GM12872 (cell line): ENCODE measurements around the gene ANKK1.

Experiments used
- CTCF ChIP-seq: IDR thresholded peaks from 3 replicates; pipeline ENCODE4 v1.5.1; 2011; ENCODE audit warnings: low read depth, mild to moderate bottlenecking, low read length, moderate library complexity; ENCODE audit not compliant: insufficient read depth

ANKK1 gene

DNA sequence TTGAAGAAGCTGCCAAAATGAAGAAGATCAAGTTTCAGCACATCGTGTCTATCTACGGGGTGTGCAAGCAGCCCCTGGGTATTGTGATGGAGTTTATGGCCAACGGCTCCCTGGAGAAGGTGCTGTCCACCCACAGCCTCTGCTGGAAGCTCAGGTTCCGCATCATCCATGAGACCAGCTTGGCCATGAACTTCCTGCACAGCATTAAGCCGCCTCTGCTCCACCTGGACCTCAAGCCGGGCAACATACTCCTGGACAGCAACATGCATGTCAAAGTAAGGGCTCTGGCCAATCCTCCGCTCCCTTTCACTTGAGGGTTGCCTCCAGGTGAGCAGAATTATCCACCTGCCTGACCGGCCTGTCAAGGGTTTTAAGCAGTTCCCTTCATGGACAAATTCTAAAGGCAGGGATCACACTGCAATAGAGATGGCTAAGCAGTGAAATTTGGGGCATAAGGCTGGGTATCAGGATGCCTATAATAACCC, 6.0 kb downstream of the ANKK1 start:
- no peak for TF ChIP-seq CTCF

GRCh38 chr11:113394919-113395318, 7.3 kb downstream of the ANKK1 start:
- TF ChIP-seq CTCF = no peak

GRCh38 chr11:113395782-113396336, 8.3 kb downstream of the ANKK1 start:
- TF ChIP-seq CTCF = no peak

DNA sequence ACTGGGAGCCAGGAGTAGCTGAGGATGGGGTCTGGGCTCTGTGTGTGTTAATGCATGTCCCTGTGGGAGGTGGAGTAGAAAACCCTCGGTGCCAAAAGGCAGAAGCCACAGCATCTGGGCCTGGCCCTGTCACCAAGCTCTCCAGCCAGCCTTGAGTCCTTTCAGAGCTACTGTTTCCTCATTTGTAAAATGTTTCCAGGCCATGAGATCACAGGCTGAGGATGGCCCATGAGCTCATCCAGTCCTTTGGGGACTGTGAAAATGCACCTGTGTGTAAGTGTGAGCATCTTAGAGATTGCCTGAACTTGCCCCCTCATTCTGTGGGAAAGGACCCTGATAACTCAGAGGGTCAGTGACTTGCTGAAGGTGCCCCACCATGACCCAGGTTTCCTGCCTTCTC, 9.1 kb downstream of the ANKK1 start:
- TF ChIP-seq CTCF = no peak

DNA sequence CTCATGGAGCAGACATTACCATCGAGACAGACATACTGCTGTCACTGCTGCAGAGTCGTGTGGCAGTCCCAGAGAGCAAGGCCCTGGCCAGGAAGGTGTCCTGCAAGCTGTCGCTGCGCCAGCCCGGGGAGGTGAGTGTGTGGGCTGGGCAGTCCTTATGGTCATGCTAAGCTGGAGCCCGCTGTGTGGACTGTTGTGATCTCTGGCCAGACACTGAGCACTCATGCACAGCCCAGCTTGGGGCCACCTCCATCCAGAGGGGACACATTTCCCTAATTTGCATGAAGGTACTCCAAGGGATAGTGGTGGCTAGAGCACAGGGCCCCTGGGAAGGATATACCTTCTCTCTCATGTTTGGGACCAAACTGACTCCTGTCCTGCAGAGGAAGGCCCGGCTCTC, 9.6 kb downstream of the ANKK1 start:
- TF ChIP-seq CTCF = no peak

- no peak for TF ChIP-seq CTCF
Measured at GRCh38 chr11:113397821-113398220, 10.2 kb downstream of the ANKK1 start.

DNA sequence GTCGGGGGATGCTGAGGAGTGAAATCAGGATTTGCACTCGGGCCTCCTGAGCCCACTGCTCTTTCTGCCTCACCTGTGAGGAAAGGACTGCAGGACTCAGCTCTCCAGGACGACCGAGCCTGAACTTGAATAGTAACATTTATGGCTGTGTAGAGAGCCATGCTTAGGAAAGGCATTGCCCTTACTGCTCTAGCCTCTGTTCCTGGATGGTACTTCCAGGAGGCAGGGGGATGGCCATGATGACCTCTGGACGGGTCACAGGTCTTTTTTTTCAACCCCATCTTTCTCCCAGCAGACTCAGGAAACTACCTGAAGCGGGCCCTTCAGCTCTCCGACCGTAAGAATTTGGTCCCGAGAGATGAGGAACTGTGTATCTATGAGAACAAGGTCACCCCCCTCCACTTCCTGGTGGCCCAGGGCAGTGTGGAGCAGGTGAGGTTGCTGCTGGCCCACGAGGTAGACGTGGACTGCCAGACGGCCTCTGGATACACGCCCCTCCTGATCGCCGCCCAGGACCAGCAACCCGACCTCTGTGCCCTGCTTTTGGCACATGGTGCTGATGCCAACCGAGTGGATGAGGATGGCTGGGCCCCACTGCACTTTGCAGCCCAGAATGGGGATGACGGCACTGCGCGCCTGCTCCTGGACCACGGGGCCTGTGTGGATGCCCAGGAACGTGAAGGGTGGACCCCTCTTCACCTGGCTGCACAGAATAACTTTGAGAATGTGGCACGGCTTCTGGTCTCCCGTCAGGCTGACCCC, 11.3 kb downstream of the ANKK1 start:
- no peak for TF ChIP-seq CTCF
